Inflammatory macrophage treated with lipopolysaccharide for 4 hours (primary cell): Measurements from ENCODE around the gene PPP4C.

Source experiments
- DNase-seq: peaks from one replicate; pipeline ENCODE4 v3.0.0-alpha.2; 2020

Gene PPP4C

GRCh38 chr16:30083216-30084055 is 7.6 kb downstream of the PPP4C start:
- no peak for DNase-seq

- DNase-seq, result no peak
Measured at GRCh38 chr16:30084096-30084815, 8.5 kb downstream of the PPP4C start.

- DNase-seq, result no peak
Measured at GRCh38 chr16:30084816-30085159, 9.0 kb downstream of the PPP4C start.

GRCh38 chr16:30085247-30085646 is 9.5 kb downstream of the PPP4C start:
- DNase-seq, result no peak

GRCh38 chr16:30085820-30086219 is 10.0 kb downstream of the PPP4C start:
- no peak for DNase-seq

- DNase-seq, result no peak
Measured at GRCh38 chr16:30086291-30087140, 10.7 kb downstream of the PPP4C start.

- DNase-seq, result peak; percentile 91
Measured at GRCh38 chr16:30087181-30087898, 11.5 kb downstream of the PPP4C start.

- DNase-seq, result no peak
Measured at GRCh38 chr16:30088237-30088831, 12.5 kb downstream of the PPP4C start.

GRCh38 chr16:30088832-30089624 is 13.2 kb downstream of the PPP4C start:
- no peak for DNase-seq

GRCh38 chr16:30090610-30091331 is 15.0 kb downstream of the PPP4C start:
- no peak for DNase-seq

GRCh38 chr16:30091474-30092372 is 15.9 kb downstream of the PPP4C start, which contains the start of gene TBX6:
Gene TBX6, minus strand, starts transcription at chr16:30091924. Its CDS starts 731 bp downstream, at chr16:30091193.
- peak; percentile 94 for DNase-seq

GRCh38 chr16:30092373-30093010 is 16.7 kb downstream of the PPP4C start:
- DNase-seq, result peak; percentile 99

- DNase-seq, result no peak
Measured at GRCh38 chr16:30094541-30095165, 18.9 kb downstream of the PPP4C start.

- no peak for DNase-seq
Measured at GRCh38 chr16:30095166-30096078, 19.6 kb downstream of the PPP4C start.

- peak; percentile 81 for DNase-seq
Measured at GRCh38 chr16:30096105-30096861, 20.5 kb downstream of the PPP4C start, which contains the start of gene YPEL3. Gene YPEL3, minus strand, starts transcription at chr16:30096213. Its CDS starts 731 bp downstream, at chr16:30095482.

- peak; percentile 51 for DNase-seq
Measured at GRCh38 chr16:30096862-30097563, 21.2 kb downstream of the PPP4C start.
